Choroid plexus epithelial cell (primary cell): ENCODE measurements around the gene ARHGAP42.

Source experiments
- DNase-seq: peaks from one replicate; pipeline ENCODE4 v3.0.0-alpha.2; 2010; ENCODE audit warnings: low read depth
- H3K4me3 ChIP-seq: 2 replicates; pipeline ENCODE4 v1.5.1; 2011; ENCODE audit warnings: low read depth, mild to moderate bottlenecking, control low read depth, low read length, moderate library complexity
- CTCF ChIP-seq: conservative IDR thresholded peaks from 2 replicates; pipeline ENCODE4 v1.5.1; 2011; ENCODE audit warnings: low read depth, mild to moderate bottlenecking, control low read depth, inconsistent platforms, low read length, moderate library complexity

The ARHGAP42 gene

GRCh38 chr11:100734743-100735527, 47.8 kb downstream of the ARHGAP42 start:
- peak; percentile 18 for DNase-seq
- H3K4me3 ChIP-seq = no peak overlapping the region
- no peak for TF ChIP-seq CTCF

GRCh38 chr11:100735949-100736675, 49.0 kb downstream of the ARHGAP42 start:
- DNase-seq = peak; percentile 86
- no peak overlapping the region for H3K4me3 ChIP-seq
- TF ChIP-seq CTCF = no peak

DNA sequence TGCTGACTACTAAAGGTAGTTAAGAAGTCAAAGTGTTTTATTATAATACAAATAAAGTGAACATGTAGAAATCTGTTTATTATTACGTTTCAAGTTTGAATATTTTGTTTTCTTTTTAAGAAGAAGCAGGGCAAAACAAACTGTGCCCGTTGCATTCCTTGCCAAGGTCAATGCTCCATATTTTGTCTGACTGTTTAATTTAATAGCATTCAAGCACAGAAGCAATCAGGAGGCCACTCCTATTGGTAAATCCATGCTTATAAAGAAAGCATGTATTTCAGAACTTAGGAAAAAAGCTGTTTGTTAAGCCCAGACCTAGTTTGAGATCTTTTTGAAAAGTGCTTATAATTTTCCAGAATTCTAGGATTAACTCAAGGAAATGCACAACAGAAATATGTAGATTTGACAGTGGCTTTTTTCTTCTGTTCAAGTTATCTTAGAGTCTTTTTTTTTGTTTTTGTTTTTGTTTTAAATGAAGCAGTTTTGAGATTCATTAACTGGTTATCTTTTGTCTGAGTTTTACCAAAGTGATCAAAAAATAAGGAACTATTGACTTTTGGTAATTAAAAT, 51.7 kb downstream of the ARHGAP42 start:
- peak; percentile 21 for DNase-seq
- no peak overlapping the region for H3K4me3 ChIP-seq
- TF ChIP-seq CTCF = no peak

DNA sequence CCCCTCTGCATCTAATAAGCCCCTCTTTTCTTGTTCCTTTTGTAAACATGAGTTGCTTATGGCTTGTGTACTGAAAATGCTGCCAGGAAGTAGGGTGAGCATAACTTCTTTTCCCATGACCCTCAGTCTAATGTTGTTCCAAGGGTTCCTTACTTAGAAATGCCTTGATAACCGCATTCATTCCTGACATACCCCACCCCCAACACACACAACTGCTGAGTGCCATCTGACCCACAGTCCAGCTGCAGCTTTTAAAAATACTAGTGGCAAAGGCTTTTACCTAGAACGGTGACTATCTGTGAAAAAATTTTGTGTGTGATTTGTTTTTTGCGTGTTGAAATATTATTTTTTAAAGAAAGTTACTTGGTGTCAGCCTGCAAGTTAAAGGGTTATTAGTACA, 52.6 kb downstream of the ARHGAP42 start:
- no peak for TF ChIP-seq CTCF
- no peak overlapping the region for H3K4me3 ChIP-seq
- peak; percentile 99 for DNase-seq

DNA sequence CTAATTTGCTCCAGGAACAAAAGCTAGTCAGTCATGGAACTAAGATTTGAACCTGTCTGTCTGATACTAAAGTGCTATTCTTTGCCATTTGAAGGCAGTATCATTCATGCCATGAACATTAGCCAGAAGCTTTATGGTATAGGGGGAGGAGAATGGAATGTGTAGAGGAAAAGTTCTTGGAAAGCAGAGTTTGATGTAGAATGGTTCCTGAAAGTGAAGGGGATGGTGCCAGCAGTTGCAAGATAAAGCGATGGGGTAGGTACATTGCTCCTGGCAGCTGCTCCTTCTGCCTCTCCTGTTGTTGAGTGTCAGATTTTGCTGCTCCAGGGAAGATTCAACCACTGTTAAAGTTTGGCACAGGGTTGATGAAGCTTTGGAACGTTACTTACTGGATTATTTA, 53.4 kb downstream of the ARHGAP42 start:
- DNase-seq = peak; percentile 72
- TF ChIP-seq CTCF = no peak
- no peak overlapping the region for H3K4me3 ChIP-seq

DNA sequence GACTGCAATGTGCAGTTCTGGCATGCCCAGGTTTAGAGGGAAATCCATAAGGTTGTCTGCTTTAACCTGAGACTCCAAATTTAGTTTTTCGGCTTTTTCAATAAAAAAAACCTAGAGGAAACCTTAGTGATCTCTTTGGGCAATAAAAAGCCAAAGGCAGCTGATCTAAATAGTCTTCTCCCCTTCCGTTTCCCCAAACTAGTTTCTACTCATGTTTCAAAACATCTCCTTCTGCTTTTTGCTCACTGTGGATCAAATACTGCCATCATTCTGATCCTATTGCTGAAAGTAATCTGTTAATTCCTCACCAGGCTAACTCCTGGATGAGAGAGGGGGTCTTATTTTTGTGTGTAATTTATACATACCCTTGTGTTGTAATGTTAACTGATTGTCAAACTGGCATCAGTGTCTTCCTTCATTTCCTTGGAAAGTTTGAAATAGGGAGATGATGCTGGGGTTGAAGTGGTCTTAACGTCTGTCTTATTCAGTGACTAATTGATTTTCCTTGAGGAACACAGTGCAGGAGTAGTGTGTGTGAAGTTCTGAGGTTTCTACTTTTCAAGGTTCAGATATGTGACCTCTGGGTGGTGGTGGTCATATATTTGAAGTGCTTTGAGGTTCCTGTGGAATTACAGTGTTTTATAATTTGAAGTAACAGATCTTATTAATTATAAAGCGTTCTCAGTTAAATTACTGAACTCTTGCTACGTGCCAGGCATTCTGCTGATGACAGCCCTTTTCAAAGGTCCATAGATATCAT, 55.0 kb downstream of the ARHGAP42 start:
- no peak overlapping the region for H3K4me3 ChIP-seq
- no peak for DNase-seq
- TF ChIP-seq CTCF = no peak
